Thyroid gland (tissue), 4 donors: Measurements from ENCODE around the gene SLC9C1. TPM values are rescaled to one million over a fixed set of nuclear protein-coding genes. Genes with fewer than 3 reads are reported as not detected.

Experiments used
- DNase-seq, 2 donors: peaks; one replicate each; pipeline ENCODE4 v3.0.0-alpha.2; 2019
- H3K27ac ChIP-seq, 3 donors: fragments of 200-600 bp; sonication (generic); 1 replicate in 2 of 3; 2 replicates in 1 of 3; pipeline ENCODE4 v1.5.1; 2016 to 2019; ENCODE audit warnings: mild to moderate bottlenecking in 1 of 3, moderate library complexity in 1 of 3
- H3K27me3 ChIP-seq: fragments of 200-600 bp; sonication (generic); one replicate; pipeline ENCODE4 v1.5.1; 2019
- H3K36me3 ChIP-seq, 2 donors: fragments of 200-600 bp; sonication (generic); one replicate each; pipeline ENCODE4 v1.5.1; 2016 to 2019
- H3K4me1 ChIP-seq, 2 donors: fragments of 200-600 bp; sonication (generic); one replicate each; pipeline ENCODE4 v1.5.1; 2017 to 2019
- H3K4me3 ChIP-seq, 3 donors: fragments of 200-600 bp; sonication (generic); replicated peaks in 1 of 3; 1 replicate in 2 of 3; 2 replicates in 1 of 3; pipeline ENCODE4 v1.5.1; 2016; ENCODE audit warnings: mild to moderate bottlenecking in 1 of 3
- H3K9me3 ChIP-seq: fragments of 200-600 bp; sonication (generic); one replicate; pipeline ENCODE4 v1.5.1; 2017
- POLR2A ChIP-seq, 2 donors: fragments of 450-650 bp; IDR thresholded peaks; one replicate each; pipeline ENCODE4 v1.6.1; 2017; ENCODE audit warnings: antibody characterized with exemption in 2 of 2, mild to moderate bottlenecking in 2 of 2, moderate library complexity in 1 of 2
- WGBS, 2 donors: methylation state at CpG; one replicate each; pipeline ENCODE4 v1.1.5; 2017; 5-methylcytosine and 5-hydroxymethylcytosine counted together
- intact Hi-C: fragments of 100-400 bp; cut with DNase I; formaldehyde crosslinking; loops from one replicate; pipeline ENCODE4 v1.15.1; 2023
- total RNA-seq, 4 donors: library from RNA; depleted of rRNA; stranded (reverse); fragments of >200 nt; gene quantifications; one replicate each; pipeline ENCODE4 v1.2.3, GENCODE V29; 2016
- TF ChIP-seq, protein P1 (sequence below), 6 experiments: fragments of 200-600 bp in 3 of 6; fragments of 450-650 bp in 3 of 6; sonication (generic) in 3 of 6; IDR thresholded peaks; one replicate each; pipeline ENCODE4 v1.5.1; 2016 to 2019; ENCODE audit warnings: antibody characterized with exemption in 6 of 6, mild to moderate bottlenecking in 2 of 6, inconsistent platforms in 1 of 6, moderate library complexity in 1 of 6

SLC9C1 gene
- total RNA-seq, 4 donors from 2014 or later = 0.11 TPM; not detected in 3

DNA sequence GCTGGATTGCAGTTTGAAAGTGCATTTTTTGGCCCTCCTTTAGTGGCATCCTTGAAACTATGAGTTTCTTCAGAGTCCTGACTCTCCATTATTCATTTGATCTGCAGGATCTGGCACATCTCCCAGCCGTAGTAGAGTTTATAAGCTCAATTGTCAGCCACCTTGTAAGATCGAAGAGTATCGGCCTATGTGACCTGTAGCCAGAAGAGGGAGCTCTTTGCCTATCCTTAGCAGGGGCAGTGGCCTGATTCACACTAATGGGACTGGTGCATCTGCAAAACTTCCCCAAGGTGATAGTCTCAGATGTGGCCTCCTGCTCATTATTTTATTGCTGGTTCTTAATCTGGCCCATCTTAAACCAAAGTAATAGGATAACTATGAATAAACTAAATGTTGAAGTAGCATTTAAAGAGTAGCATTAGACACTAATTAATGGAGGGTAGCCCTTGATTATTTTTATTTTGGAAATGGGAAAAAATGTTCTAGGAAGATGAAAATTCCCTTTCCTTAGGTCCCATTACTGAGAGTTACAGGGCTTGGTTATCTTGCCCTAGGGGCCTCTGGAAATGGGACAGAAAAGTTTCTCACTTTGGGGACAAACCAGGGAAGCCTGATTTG lies 182.1 kb downstream of the SLC9C1 start:
- DNase-seq = peak; percentile 34 to 36
- H3K36me3 ChIP-seq = peaks cover 0 to 2% of the 10 kb centered on the region in 2 donors
- intact Hi-C loops = loop anchor here (10.0 kb wide), 1 partner anchor 413 kb away; no protein-coding TSS in a partner anchor
- no peak overlapping the region for H3K27ac ChIP-seq
- no peaks in the 10 kb centered on the region for H3K9me3 ChIP-seq
- 63 to 74% methylated on average over 3 of the region's 3 CpGs for WGBS, 2 donors
- H3K27me3 ChIP-seq = no peaks in the 10 kb centered on the region
- H3K4me3 ChIP-seq = no peak overlapping the region
- TF ChIP-seq, protein P1, sequence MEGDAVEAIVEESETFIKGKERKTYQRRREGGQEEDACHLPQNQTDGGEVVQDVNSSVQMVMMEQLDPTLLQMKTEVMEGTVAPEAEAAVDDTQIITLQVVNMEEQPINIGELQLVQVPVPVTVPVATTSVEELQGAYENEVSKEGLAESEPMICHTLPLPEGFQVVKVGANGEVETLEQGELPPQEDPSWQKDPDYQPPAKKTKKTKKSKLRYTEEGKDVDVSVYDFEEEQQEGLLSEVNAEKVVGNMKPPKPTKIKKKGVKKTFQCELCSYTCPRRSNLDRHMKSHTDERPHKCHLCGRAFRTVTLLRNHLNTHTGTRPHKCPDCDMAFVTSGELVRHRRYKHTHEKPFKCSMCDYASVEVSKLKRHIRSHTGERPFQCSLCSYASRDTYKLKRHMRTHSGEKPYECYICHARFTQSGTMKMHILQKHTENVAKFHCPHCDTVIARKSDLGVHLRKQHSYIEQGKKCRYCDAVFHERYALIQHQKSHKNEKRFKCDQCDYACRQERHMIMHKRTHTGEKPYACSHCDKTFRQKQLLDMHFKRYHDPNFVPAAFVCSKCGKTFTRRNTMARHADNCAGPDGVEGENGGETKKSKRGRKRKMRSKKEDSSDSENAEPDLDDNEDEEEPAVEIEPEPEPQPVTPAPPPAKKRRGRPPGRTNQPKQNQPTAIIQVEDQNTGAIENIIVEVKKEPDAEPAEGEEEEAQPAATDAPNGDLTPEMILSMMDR (IDR thresholded peaks at IDR 0.05) = peak; percentile 16 to 58 (median 46)
- no peak for TF ChIP-seq POLR2A (IDR thresholded peaks at IDR 0.05)
- no peaks in the 10 kb centered on the region for H3K4me1 ChIP-seq

DNA sequence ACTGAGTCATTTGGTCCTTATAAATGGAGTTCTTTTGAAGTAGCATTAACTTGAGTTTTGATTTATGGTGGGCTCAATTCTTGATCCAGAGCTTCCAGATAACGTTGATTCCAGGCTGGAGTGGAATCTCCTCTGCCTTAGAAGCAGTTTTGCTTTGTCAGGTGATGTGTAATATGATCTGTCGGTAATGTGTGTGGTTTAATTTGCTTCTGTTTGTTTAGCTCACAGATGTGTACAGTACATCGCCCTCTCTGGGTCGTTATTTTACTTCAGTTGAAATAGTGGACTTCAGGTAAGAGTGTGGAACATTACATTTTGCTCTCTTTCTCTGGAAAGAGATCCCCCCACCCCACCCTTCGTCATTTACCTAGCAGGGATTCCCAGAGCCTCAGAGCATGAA lies 184.7 kb downstream of the SLC9C1 start:
- WGBS, 2 donors = 48 to 59% methylated on average over 5 of the region's 5 CpGs
- peaks cover 0 to 14% of the 10 kb centered on the region in 2 donors for H3K4me1 ChIP-seq
- H3K36me3 ChIP-seq = no peaks in the 10 kb centered on the region
- no peaks in the 10 kb centered on the region for H3K27me3 ChIP-seq
- H3K4me3 ChIP-seq = no peak overlapping the region
- no peak for DNase-seq
- intact Hi-C loops = no loop called here
- no peaks in the 10 kb centered on the region for H3K9me3 ChIP-seq
- TF ChIP-seq, protein P1 (IDR thresholded peaks at IDR 0.05) = no peak
- no peak for TF ChIP-seq POLR2A (IDR thresholded peaks at IDR 0.05)
- H3K27ac ChIP-seq = peak overlapping the region in 1 of 3 donors; percentile 2

DNA sequence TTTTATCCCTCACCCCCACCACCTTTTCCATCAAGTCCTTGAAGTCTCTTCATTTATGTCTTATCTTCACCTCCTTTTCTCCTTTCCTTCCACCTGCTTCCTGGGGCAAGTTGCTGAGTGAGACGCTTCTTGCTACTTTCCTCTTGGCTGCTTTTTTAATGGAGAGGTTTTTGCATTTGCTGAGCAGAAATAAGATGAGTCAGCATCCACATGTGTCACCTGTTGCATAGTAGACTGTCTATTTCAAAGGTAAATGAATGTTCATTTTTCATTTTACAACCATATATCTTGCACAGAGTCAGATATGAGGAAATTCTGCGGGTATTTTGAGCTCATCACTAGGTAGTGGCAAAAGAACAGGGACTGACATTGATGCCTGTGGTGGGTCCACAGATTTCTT lies 189.2 kb downstream of the SLC9C1 start:
- Histone ChIP-seq H3K9me3 (no peaks in the 10 kb centered on the region), H3K27me3 (no peaks in the 10 kb centered on the region), H3K4me3 (no peak overlapping the region), H3K27ac (no peak overlapping the region), H3K4me1 (peaks cover 0 to 14% of the 10 kb centered on the region in 2 donors), H3K36me3 (peaks cover 0 to 14% of the 10 kb centered on the region in 2 donors)
- 62 to 72% methylated on average over 2 of the region's 2 CpGs for WGBS, 2 donors
- TF ChIP-seq, protein P1 (IDR thresholded peaks at IDR 0.05) = no peak
- no peak for TF ChIP-seq POLR2A (IDR thresholded peaks at IDR 0.05)
- intact Hi-C loops = no loop called here
- no peak for DNase-seq

DNA sequence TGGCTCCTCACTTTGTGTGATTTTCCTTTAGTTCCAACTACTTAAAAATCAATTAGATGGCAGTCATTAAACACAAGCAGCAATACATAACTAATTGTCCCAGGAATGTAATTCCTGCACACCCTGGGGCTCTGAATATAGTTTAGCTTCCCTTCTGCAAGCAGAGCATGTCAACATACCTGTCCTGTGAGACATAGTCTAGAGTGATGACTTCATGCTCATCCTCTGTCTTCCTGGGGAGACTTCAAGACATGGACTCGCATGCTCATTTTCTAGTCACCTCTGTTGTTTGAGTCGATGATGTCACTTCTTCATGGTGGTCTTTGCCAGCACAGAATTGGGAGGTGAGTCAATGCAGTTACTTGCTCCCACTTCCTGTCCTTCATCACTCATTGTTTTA lies 192.1 kb downstream of the SLC9C1 start:
- TF ChIP-seq, protein P1 (IDR thresholded peaks at IDR 0.05) = no peak
- no peak for TF ChIP-seq POLR2A (IDR thresholded peaks at IDR 0.05)
- peaks cover 0 to 14% of the 10 kb centered on the region in 2 donors for H3K36me3 ChIP-seq
- 87 to 88% methylated on average over 2 of the region's 2 CpGs for WGBS, 2 donors

DNA sequence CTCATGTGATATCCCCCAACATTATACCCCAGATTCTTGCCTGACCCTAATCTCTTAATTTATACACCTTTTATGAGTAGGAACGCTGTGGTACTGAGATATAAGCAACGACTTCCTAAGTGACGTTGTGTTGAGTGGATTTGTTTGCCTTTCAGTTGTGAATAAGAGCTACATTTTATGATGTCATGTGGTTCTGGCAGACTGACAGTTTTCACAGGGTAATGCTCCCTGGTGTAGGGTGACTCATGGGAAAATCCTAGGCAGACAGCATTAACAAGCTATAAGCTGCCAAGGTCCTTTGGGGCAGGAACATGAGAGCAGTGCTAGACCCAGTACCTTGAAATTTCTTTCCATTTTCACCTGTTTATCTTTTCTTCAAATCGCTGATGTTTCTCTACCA lies 196.6 kb downstream of the SLC9C1 start:
- TF ChIP-seq, protein P1 (IDR thresholded peaks at IDR 0.05) = no peak
- no peak for TF ChIP-seq POLR2A (IDR thresholded peaks at IDR 0.05)
- H3K4me3 ChIP-seq = no peak overlapping the region
- H3K36me3 ChIP-seq = no peaks in the 10 kb centered on the region
- WGBS, 2 donors = 45 to 55% methylated on average over 4 of the region's 4 CpGs
- H3K9me3 ChIP-seq = no peaks in the 10 kb centered on the region
- DNase-seq = peak in 1 of 2 donors; percentile 31
- no peak overlapping the region for H3K27ac ChIP-seq
- intact Hi-C loops = no loop called here
- H3K4me1 ChIP-seq = peaks cover 10 to 19% of the 10 kb centered on the region in 2 donors
- no peaks in the 10 kb centered on the region for H3K27me3 ChIP-seq

More for the DNA sequence above, 192.1 kb downstream of the SLC9C1 start:
- Histone ChIP-seq H3K4me1 (peaks cover 0 to 22% of the 10 kb centered on the region in 2 donors), H3K9me3 (no peaks in the 10 kb centered on the region), H3K4me3 (no peak overlapping the region), H3K27me3 (no peaks in the 10 kb centered on the region), H3K27ac (no peak overlapping the region)
- intact Hi-C loops = no loop called here
- DNase-seq = no peak
